Trophoblast cell (in vitro differentiated cells and primary cell): ENCODE measurements around the gene PCDHGA2. TPM values are rescaled to one million over a fixed set of nuclear protein-coding genes. Genes with fewer than 3 reads are reported as not detected.

ENCODE experiments used
- DNase-seq, 2 donors: peaks; one replicate each; pipeline ENCODE4 v3.0.0-alpha.2; 2016
- H2AFZ ChIP-seq: 2 replicates; pipeline ENCODE4 v1.6.1; 2013; ENCODE audit warnings: low read length, moderate library complexity, mild to moderate bottlenecking; ENCODE audit not compliant: insufficient read depth, poor library complexity
- H2AK5ac ChIP-seq: 2 replicates; pipeline ENCODE4 v1.6.1; 2013; ENCODE audit warnings: mild to moderate bottlenecking, low read length
- H2BK120ac ChIP-seq: 2 replicates; pipeline ENCODE4 v1.6.1; 2013; ENCODE audit warnings: low read length, mild to moderate bottlenecking, moderate library complexity; ENCODE audit not compliant: insufficient read depth, poor library complexity
- H2BK12ac ChIP-seq: 2 replicates; pipeline ENCODE4 v1.6.1; 2013; ENCODE audit warnings: mild to moderate bottlenecking, low read length, moderate library complexity
- H2BK5ac ChIP-seq: 2 replicates; pipeline ENCODE4 v1.6.1; 2013; ENCODE audit warnings: low read length, low read depth, moderate library complexity, mild to moderate bottlenecking; ENCODE audit not compliant: poor library complexity
- H3K14ac ChIP-seq: 2 replicates; pipeline ENCODE4 v1.6.1; 2013; ENCODE audit warnings: mild to moderate bottlenecking, low read length
- H3K18ac ChIP-seq: 2 replicates; pipeline ENCODE4 v1.6.1; 2013; ENCODE audit warnings: mild to moderate bottlenecking, low read length
- H3K23ac ChIP-seq: 2 replicates; pipeline ENCODE4 v1.6.1; 2013; ENCODE audit warnings: low read length
- H3K27ac ChIP-seq: 2 replicates; pipeline ENCODE4 v1.5.1; 2013; ENCODE audit warnings: low read depth, mild to moderate bottlenecking, inconsistent platforms, low read length, moderate library complexity
- H3K27me3 ChIP-seq: 2 replicates; pipeline ENCODE4 v1.6.1; 2013; ENCODE audit warnings: inconsistent platforms, mild to moderate bottlenecking, low read length, moderate library complexity; ENCODE audit not compliant: insufficient read depth
- H3K36me3 ChIP-seq, 2 experiments: 1 replicate in 1 of 2; 2 replicates in 1 of 2; pipeline ENCODE4 v1.6.1; 2013; ENCODE audit warnings: low read length in 2 of 2, mild to moderate bottlenecking in 2 of 2, moderate library complexity in 1 of 2; ENCODE audit not compliant: insufficient read depth in 2 of 2, control insufficient read depth in 1 of 2
- H3K4ac ChIP-seq: 2 replicates; pipeline ENCODE4 v1.6.1; 2013; ENCODE audit warnings: low read depth, mild to moderate bottlenecking, low read length, moderate library complexity
- H3K4me1 ChIP-seq, 2 experiments: 1 replicate in 1 of 2; 2 replicates in 1 of 2; pipeline ENCODE4 v1.6.1; 2013; ENCODE audit warnings: low read length in 2 of 2, mild to moderate bottlenecking in 2 of 2, moderate library complexity in 1 of 2; ENCODE audit not compliant: insufficient read depth in 2 of 2, control insufficient read depth in 1 of 2
- H3K4me2 ChIP-seq: 2 replicates; pipeline ENCODE4 v1.6.1; 2013; ENCODE audit warnings: inconsistent platforms, mild to moderate bottlenecking, low read length, moderate library complexity
- H3K4me3 ChIP-seq: 2 replicates; pipeline ENCODE4 v1.5.1; 2013; ENCODE audit warnings: mild to moderate bottlenecking, low read depth, low read length, inconsistent platforms
- H3K79me1 ChIP-seq: one replicate; pipeline ENCODE4 v1.6.1; 2013; ENCODE audit warnings: low read length
- H3K79me2 ChIP-seq: 2 replicates; pipeline ENCODE4 v1.6.1; 2013; ENCODE audit warnings: low read length, mild to moderate bottlenecking; ENCODE audit not compliant: control insufficient read depth, insufficient read depth, poor library complexity
- H3K9ac ChIP-seq: 2 replicates; pipeline ENCODE4 v1.6.1; 2013; ENCODE audit warnings: mild to moderate bottlenecking, low read length
- H3K9me3 ChIP-seq: 2 replicates; pipeline ENCODE4 v1.6.1; 2013; ENCODE audit warnings: low read depth, mild to moderate bottlenecking, control low read depth, inconsistent platforms, low read length; ENCODE audit not compliant: insufficient read depth
- H4K12ac ChIP-seq: 2 replicates; pipeline ENCODE4 v1.6.1; 2013; ENCODE audit warnings: low read depth, mild to moderate bottlenecking, low read length, moderate library complexity
- H4K8ac ChIP-seq: 2 replicates; pipeline ENCODE4 v1.6.1; 2013; ENCODE audit warnings: low read depth, mild to moderate bottlenecking, low read length, moderate library complexity
- H4K91ac ChIP-seq: one replicate; pipeline ENCODE4 v1.6.1; 2013; ENCODE audit warnings: low read depth, mild to moderate bottlenecking, low read length, moderate library complexity
- WGBS: extraction: QIAGEN DNeasy Blood & Tissue Kit; methylation state at CpG from one replicate; pipeline ENCODE4 v1.1.7; 2013; ENCODE audit warnings: missing lambda C conversion rate; ENCODE audit not compliant: insufficient read length, insufficient coverage; ENCODE audit errors: extremely low coverage; 5-methylcytosine and 5-hydroxymethylcytosine counted together
- polyA plus RNA-seq: library from polyadenylated mRNA; stranded (reverse); fragments of 200-250 nt; gene quantifications from 2 replicates; pipeline ENCODE4 v1.2.3, GENCODE V29; 2013

Gene PCDHGA2
- polyA plus RNA-seq, result 0.21 and 0.23 TPM in 2 replicates

- Histone ChIP-seq H3K27me3 (no peaks in the 10 kb centered on the region), H3K9ac (no peak within 1 kb of the TSS), H3K4me2 (no peak within 1 kb of the TSS), H2AFZ (no peak within 1 kb of the TSS), H4K12ac (no peak within 1 kb of the TSS), H3K79me1 (no peaks in the 10 kb centered on the region), H3K18ac (no peak within 1 kb of the TSS), H3K4me1 (no peaks in the 10 kb centered on the region), H3K23ac (no peak within 1 kb of the TSS), H2BK12ac (no peak within 1 kb of the TSS), H2BK5ac (no peak within 1 kb of the TSS), H3K79me2 (no peaks in the 10 kb centered on the region), H4K8ac (no peak within 1 kb of the TSS), H2AK5ac (no peak within 1 kb of the TSS), H2BK120ac (no peak within 1 kb of the TSS), H3K9me3 (peaks cover 16% of the 10 kb centered on the region), H3K4ac (no peak within 1 kb of the TSS), H3K4me3 (no peak within 1 kb of the TSS), H3K27ac (no peak within 1 kb of the TSS), H4K91ac (no peak within 1 kb of the TSS), H3K36me3 (no peaks in the 10 kb centered on the region), H3K14ac (no peak within 1 kb of the TSS)
- no CpG with 5 or more reads among the region's 27 CpGs for WGBS
- DNase-seq, result no peak
Measured at GRCh38 chr5:141338538-141339306, at the start of gene PCDHGA2. PCDHGA2 (plus strand) TSS chr5:141338760.

- Histone ChIP-seq H2BK5ac (no peak overlapping the region), H3K23ac (no peak overlapping the region), H4K12ac (no peak overlapping the region), H3K9me3 (peaks cover 8% of the 10 kb centered on the region), H2BK120ac (no peak overlapping the region), H3K27me3 (no peaks in the 10 kb centered on the region), H3K4me3 (no peak overlapping the region), H2BK12ac (no peak overlapping the region), H3K4me1 (peaks cover 0 to 1% of the 10 kb centered on the region in 2 experiments), H2AK5ac (no peak overlapping the region), H4K91ac (no peak overlapping the region), H2AFZ (no peak overlapping the region), H3K14ac (no peak overlapping the region), H3K18ac (no peak overlapping the region), H3K79me1 (no peaks in the 10 kb centered on the region), H3K4ac (no peak overlapping the region), H3K4me2 (no peak overlapping the region), H3K9ac (no peak overlapping the region), H4K8ac (no peak overlapping the region), H3K36me3 (no peaks in the 10 kb centered on the region), H3K27ac (no peak overlapping the region), H3K79me2 (no peaks in the 10 kb centered on the region)
- no CpG with 5 or more reads among the region's 4 CpGs for WGBS
- no peak for DNase-seq
Measured at GRCh38 chr5:141298376-141298775, 40.2 kb upstream of the PCDHGA2 start.

- no peak within 1 kb of the TSS for H3K27ac ChIP-seq
- H3K4me1 ChIP-seq, result no peaks in the 10 kb centered on the region
- no peaks in the 10 kb centered on the region for H3K27me3 ChIP-seq
- H3K79me2 ChIP-seq, result no peaks in the 10 kb centered on the region
- H2BK12ac ChIP-seq, result no peak within 1 kb of the TSS
- no peak within 1 kb of the TSS for H2BK5ac ChIP-seq
- no peak within 1 kb of the TSS for H4K91ac ChIP-seq
- no peak within 1 kb of the TSS for H4K8ac ChIP-seq
- no peak within 1 kb of the TSS for H4K12ac ChIP-seq
- H3K9me3 ChIP-seq, result peaks cover 13% of the 10 kb centered on the region
- H3K14ac ChIP-seq, result no peak within 1 kb of the TSS
- no peaks in the 10 kb centered on the region for H3K79me1 ChIP-seq
- H3K4me3 ChIP-seq, result no peak within 1 kb of the TSS
- no peak within 1 kb of the TSS for H2BK120ac ChIP-seq
- H2AFZ ChIP-seq, result no peak within 1 kb of the TSS
- no peak for DNase-seq
- H3K23ac ChIP-seq, result no peak within 1 kb of the TSS
- H3K4me2 ChIP-seq, result no peak within 1 kb of the TSS
- H3K18ac ChIP-seq, result no peak within 1 kb of the TSS
- H3K9ac ChIP-seq, result no peak within 1 kb of the TSS
- no peak within 1 kb of the TSS for H3K4ac ChIP-seq
- peaks cover 0 to 3% of the 10 kb centered on the region in 2 experiments for H3K36me3 ChIP-seq
- no peak within 1 kb of the TSS for H2AK5ac ChIP-seq
- WGBS, result no CpG with 5 or more reads among the region's 36 CpGs
Measured at GRCh38 chr5:141303756-141304155, 34.8 kb upstream of the PCDHGA2 start, which contains the start of gene SLC25A2. SLC25A2 (minus strand) TSS chr5:141304049; CDS start chr5:141303865, 184 bp downstream.

- Histone ChIP-seq H3K23ac (no peak overlapping the region), H3K27ac (no peak overlapping the region), H4K91ac (no peak overlapping the region), H2AFZ (no peak overlapping the region), H3K4ac (no peak overlapping the region), H3K79me1 (no peaks in the 10 kb centered on the region), H3K4me2 (no peak overlapping the region), H2BK120ac (no peak overlapping the region), H4K12ac (no peak overlapping the region), H2AK5ac (no peak overlapping the region), H3K79me2 (no peaks in the 10 kb centered on the region), H3K36me3 (peaks cover 0 to 3% of the 10 kb centered on the region in 2 experiments), H3K27me3 (no peaks in the 10 kb centered on the region), H3K14ac (no peak overlapping the region), H3K9ac (no peak overlapping the region), H3K18ac (no peak overlapping the region), H3K4me1 (no peaks in the 10 kb centered on the region), H3K4me3 (no peak overlapping the region), H2BK12ac (no peak overlapping the region), H4K8ac (no peak overlapping the region), H3K9me3 (peaks cover 9% of the 10 kb centered on the region), H2BK5ac (no peak overlapping the region)
- no CpG with 5 or more reads among the region's 1 CpG for WGBS
- no peak for DNase-seq
Measured at GRCh38 chr5:141306630-141307029, 31.9 kb upstream of the PCDHGA2 start.
